ENCODE measurements around the gene AFG1L. TPM values are rescaled to one million over a fixed set of nuclear protein-coding genes. Genes with fewer than 3 reads are reported as not detected.

The AFG1L gene
- total RNA-seq, 1 experiment from 2014 or later = 7.2 TPM

GRCh38 chr6:108355890-108356289, 61.0 kb downstream of the AFG1L start:
- no peak for DNase-seq
- Histone ChIP-seq H3K9me3 (no peaks in the 10 kb centered on the region), H3K4me3 (ENCODE audit: low read depth, low read length) (no peak overlapping the region), H3K27me3 (replicated peaks; ENCODE audit: control insufficient read depth, insufficient read depth, low read length) (no peaks in the 10 kb centered on the region), H3K4me1 (peaks cover 4% of the 10 kb centered on the region), H3K36me3 (ENCODE audit: control insufficient read depth, insufficient read depth, low read length) (no peaks in the 10 kb centered on the region)
- ChIA-PET CTCF (no interaction called here), POLR2A (no interaction called here)
- Mint-ChIP-seq H3K4me3 (ENCODE audit: unreplicated experiment) (no peak overlapping the region), H3K4me1 (ENCODE audit: low read depth, unreplicated experiment) (no peaks in the 10 kb centered on the region), H3K27ac (ENCODE audit: unreplicated experiment) (no peak overlapping the region), H3K36me3 (ENCODE audit: insufficient read depth, unreplicated experiment) (peaks cover 5% of the 10 kb centered on the region), H3K9me3 (ENCODE audit: unreplicated experiment) (no peaks in the 10 kb centered on the region), H3K27me3 (ENCODE audit: insufficient read depth, unreplicated experiment) (no peaks in the 10 kb centered on the region)
- no peak for TF ChIP-seq CTCF (IDR thresholded peaks at IDR 0.05; ENCODE audit: insufficient read depth in 1 of 2, low read depth in 1 of 2, low read length in 1 of 2, severe bottlenecking in 1 of 2, unreplicated experiment in 1 of 2)
- no TSS peak for BruUV-seq (replicated peaks)
- intact Hi-C loops (cut with micrococcal nuclease; ENCODE audit: unreplicated experiment) = no loop called here

- CTCF ChIA-PET = no interaction called here
Measured at GRCh38 chr6:108359901-108360882, 65.3 kb downstream of the AFG1L start.

More at GRCh38 chr6:108359901-108360882, 65.3 kb downstream of the AFG1L start:
- H3K9me3 Mint-ChIP-seq (ENCODE audit: unreplicated experiment) = no peaks in the 10 kb centered on the region
- peaks cover 5% of the 10 kb centered on the region for H3K36me3 Mint-ChIP-seq (ENCODE audit: insufficient read depth, unreplicated experiment)
- no TSS peak for BruUV-seq (replicated peaks)
- POLR2A ChIA-PET = interaction anchor here (0.6 kb wide), 1 partner anchor 12 kb away, joined by 4 read pairs; no protein-coding TSS in a partner anchor
- H3K4me3 Mint-ChIP-seq (ENCODE audit: unreplicated experiment) = no peak overlapping the region
- peak in 1 of 2 experiments; percentile 4 for TF ChIP-seq CTCF (IDR thresholded peaks at IDR 0.05; ENCODE audit: insufficient read depth in 1 of 2, low read depth in 1 of 2, low read length in 1 of 2, severe bottlenecking in 1 of 2, unreplicated experiment in 1 of 2)
- Histone ChIP-seq H3K9me3 (no peaks in the 10 kb centered on the region), H3K4me1 (no peaks in the 10 kb centered on the region; the same call in 1 of the 2 replicates), H3K36me3 (ENCODE audit: control insufficient read depth, insufficient read depth, low read length) (no peaks in the 10 kb centered on the region), H3K27me3 (replicated peaks; ENCODE audit: control insufficient read depth, insufficient read depth, low read length) (no peaks in the 10 kb centered on the region), H3K4me3 (ENCODE audit: low read depth, low read length) (no peak overlapping the region)
- no peak overlapping the region for H3K27ac Mint-ChIP-seq (ENCODE audit: unreplicated experiment)
- no peaks in the 10 kb centered on the region for H3K27me3 Mint-ChIP-seq (ENCODE audit: insufficient read depth, unreplicated experiment)
- DNase-seq = no peak
- intact Hi-C loops (cut with micrococcal nuclease; ENCODE audit: unreplicated experiment) = loop anchor here (5.0 kb wide), 1 partner anchor 98 kb away; the partner anchor contains the start of gene SNX3
- no peaks in the 10 kb centered on the region for H3K4me1 Mint-ChIP-seq (ENCODE audit: low read depth, unreplicated experiment)
